Neural cell (in vitro differentiated cells): ENCODE measurements around the gene ADNP2. TPM values are rescaled to one million over a fixed set of nuclear protein-coding genes. Genes with fewer than 3 reads are reported as not detected.

Experiments used
- H2AFZ ChIP-seq: fragments of 200-600, 300-800 bp; sonication (generic), shearing (Covaris generic); 2 replicates; pipeline ENCODE4 v1.6.0; 2014; ENCODE audit warnings: low read depth, mild to moderate bottlenecking, antibody characterized with exemption, low read length, moderate library complexity
- H3F3A ChIP-seq: fragments of 200-600 bp; shearing (Covaris generic); 2 replicates; pipeline ENCODE4 v1.6.1; 2016; ENCODE audit warnings: mild to moderate bottlenecking, moderate library complexity, mixed read lengths, antibody characterized with exemption, low read length; ENCODE audit not compliant: insufficient read depth, poor library complexity, severe bottlenecking
- H3K27ac ChIP-seq: fragments of 200-600, 300-800 bp; sonication (generic), shearing (Covaris generic); 2 replicates; pipeline ENCODE4 v1.5.1; 2014; ENCODE audit warnings: mild to moderate bottlenecking, low read length, moderate library complexity
- H3K27me3 ChIP-seq: fragments of 300-800, 200-600 bp; sonication (generic), shearing (Covaris generic); 2 replicates; pipeline ENCODE4 v1.6.0; 2014; ENCODE audit warnings: mild to moderate bottlenecking, low read depth, low read length, moderate library complexity; ENCODE audit not compliant: insufficient read depth
- H3K36me3 ChIP-seq: fragments of 300-800, 200-600 bp; sonication (generic), shearing (Covaris generic); 2 replicates; pipeline ENCODE4 v1.5.1; 2014; ENCODE audit warnings: mild to moderate bottlenecking, antibody characterized with exemption, low read length, moderate library complexity; ENCODE audit not compliant: insufficient read depth
- H3K4me2 ChIP-seq: fragments of 300-800, 200-600 bp; sonication (generic), shearing (Covaris generic); 2 replicates; pipeline ENCODE4 v1.6.0; 2014; ENCODE audit warnings: mild to moderate bottlenecking, low read length
- H3K4me3 ChIP-seq: fragments of 300-800, 200-600 bp; sonication (generic), shearing (Covaris generic); 2 replicates; pipeline ENCODE4 v1.5.1; 2014; ENCODE audit warnings: mild to moderate bottlenecking, low read length, moderate library complexity
- H3K79me2 ChIP-seq: fragments of 200-600 bp; shearing (Covaris generic); replicated peaks from 2 replicates; pipeline ENCODE4 v1.6.0; 2014; ENCODE audit warnings: mild to moderate bottlenecking, low read length, moderate library complexity; ENCODE audit not compliant: insufficient read depth
- H3K9ac ChIP-seq: fragments of 300-800, 200-600 bp; sonication (generic), shearing (Covaris generic); 2 replicates; pipeline ENCODE4 v1.6.1; 2016; ENCODE audit warnings: mild to moderate bottlenecking, low read length, mixed read lengths
- H3K9me2 ChIP-seq: fragments of 200-600 bp; shearing (Covaris generic); 2 replicates; pipeline ENCODE4 v1.6.1; 2016; ENCODE audit warnings: mild to moderate bottlenecking, low read length, mixed read lengths; ENCODE audit not compliant: insufficient read depth
- H3K9me3 ChIP-seq: fragments of 200-600, 300-800 bp; sonication (generic), shearing (Covaris generic); 2 replicates; pipeline ENCODE4 v1.6.1; 2016; ENCODE audit warnings: mild to moderate bottlenecking, mixed run types, low read length, moderate library complexity, mixed read lengths
- H4K20me1 ChIP-seq: fragments of 200-600 bp; shearing (Covaris generic); 2 replicates; pipeline ENCODE4 v1.6.1; 2016; ENCODE audit warnings: mild to moderate bottlenecking, mixed run types; ENCODE audit not compliant: insufficient read depth
- CTCF ChIP-seq: fragments of 450-650 bp; IDR thresholded peaks from 2 replicates; pipeline ENCODE4 v1.5.1; 2014; ENCODE audit warnings: antibody characterized with exemption, mild to moderate bottlenecking, moderate library complexity; ENCODE audit not compliant: poor library complexity, severe bottlenecking
- EP300 ChIP-seq: fragments of 450-650 bp; conservative IDR thresholded peaks from 2 replicates; pipeline ENCODE4 v1.6.1; 2014; ENCODE audit warnings: antibody characterized with exemption, mild to moderate bottlenecking, moderate library complexity; ENCODE audit not compliant: poor library complexity, severe bottlenecking
- EZH2 ChIP-seq: fragments of 200-600, 300-800 bp; shearing (Covaris generic), sonication (generic); IDR thresholded peaks from 2 replicates; pipeline ENCODE4 v1.6.1; 2014; ENCODE audit warnings: antibody characterized with exemption, low read length, borderline replicate concordance, mild to moderate bottlenecking; ENCODE audit not compliant: insufficient read depth, poor library complexity, severe bottlenecking
- MXI1 ChIP-seq: fragments of 450-650 bp; conservative IDR thresholded peaks from 2 replicates; pipeline ENCODE4 v1.6.1; 2014; ENCODE audit warnings: antibody characterized with exemption, mild to moderate bottlenecking; ENCODE audit not compliant: poor library complexity, severe bottlenecking
- POLR2AphosphoS5 ChIP-seq: IDR thresholded peaks from 2 replicates; pipeline ENCODE4 v1.6.1; 2012
- RAD21 ChIP-seq: fragments of 450-650 bp; conservative IDR thresholded peaks from 2 replicates; pipeline ENCODE4 v1.6.1; 2014; ENCODE audit warnings: antibody characterized with exemption, mild to moderate bottlenecking, moderate library complexity
- REST ChIP-seq: IDR thresholded peaks from 2 replicates; pipeline ENCODE4 v1.6.1; 2012; ENCODE audit warnings: borderline replicate concordance
- SMC3 ChIP-seq: fragments of 450-650 bp; conservative IDR thresholded peaks from 2 replicates; pipeline ENCODE4 v1.6.1; 2014; ENCODE audit warnings: antibody characterized with exemption, mild to moderate bottlenecking, moderate library complexity; ENCODE audit not compliant: poor library complexity
- TAF1 ChIP-seq: IDR thresholded peaks from 2 replicates; pipeline ENCODE4 v1.6.1; 2012; ENCODE audit warnings: low read depth
- polyA plus RNA-seq: library from polyadenylated mRNA; depleted of rRNA; stranded (reverse); fragments of >200 nt; gene quantifications from 2 replicates; pipeline ENCODE4 v1.2.3, GENCODE V29; 2014

ADNP2 gene
- polyA plus RNA-seq, 1 donor from 2014 or later: 16.9 TPM

- H3K9me3 ChIP-seq: no peaks in the 10 kb centered on the region
- H3K27ac ChIP-seq: no peak overlapping the region
- H3K79me2 ChIP-seq: no peaks in the 10 kb centered on the region
- no peaks in the 10 kb centered on the region for H3K27me3 ChIP-seq
- H2AFZ ChIP-seq: no peak overlapping the region
- no peaks in the 10 kb centered on the region for H3K36me3 ChIP-seq
- no peak overlapping the region for H3K4me2 ChIP-seq
- no peak for TF ChIP-seq POLR2AphosphoS5
- no peak for TF ChIP-seq MXI1
- TF ChIP-seq RAD21: no peak
- no peak for TF ChIP-seq REST
- TF ChIP-seq TAF1: no peak
- TF ChIP-seq CTCF: no peak
- no peak for TF ChIP-seq EP300
- no peak for TF ChIP-seq SMC3
- no peak for TF ChIP-seq EZH2
- no peaks in the 10 kb centered on the region for H3K9me2 ChIP-seq
- no peak overlapping the region for H3K4me3 ChIP-seq
- no peak overlapping the region for H3K9ac ChIP-seq
- H4K20me1 ChIP-seq: no peaks in the 10 kb centered on the region
- no peaks in the 10 kb centered on the region for H3F3A ChIP-seq
Observed at GRCh38 chr18:80178935-80179818, 70.1 kb downstream of the ADNP2 start.

GRCh38 chr18:80179857-80180558 lies 70.9 kb downstream of the ADNP2 start:
- Histone ChIP-seq H3K27me3 (no peaks in the 10 kb centered on the region), H3F3A (no peaks in the 10 kb centered on the region), H3K27ac (no peak overlapping the region), H3K79me2 (no peaks in the 10 kb centered on the region), H3K9me2 (no peaks in the 10 kb centered on the region), H3K9me3 (no peaks in the 10 kb centered on the region), H3K4me2 (no peak overlapping the region), H2AFZ (no peak overlapping the region), H3K9ac (no peak overlapping the region), H3K36me3 (no peaks in the 10 kb centered on the region), H4K20me1 (no peaks in the 10 kb centered on the region), H3K4me3 (no peak overlapping the region)
- no peak for TF ChIP-seq TAF1
- TF ChIP-seq RAD21: no peak
- no peak for TF ChIP-seq EZH2
- no peak for TF ChIP-seq REST
- TF ChIP-seq POLR2AphosphoS5: no peak
